ENCODE results near the gene ITLN2. TPM values are rescaled to one million over a fixed set of nuclear protein-coding genes. Genes with fewer than 3 reads are reported as not detected.

ITLN2 gene
- total RNA-seq, 3 donors from 2014 or later, result 10.7 TPM; not detected in 2

DNA sequence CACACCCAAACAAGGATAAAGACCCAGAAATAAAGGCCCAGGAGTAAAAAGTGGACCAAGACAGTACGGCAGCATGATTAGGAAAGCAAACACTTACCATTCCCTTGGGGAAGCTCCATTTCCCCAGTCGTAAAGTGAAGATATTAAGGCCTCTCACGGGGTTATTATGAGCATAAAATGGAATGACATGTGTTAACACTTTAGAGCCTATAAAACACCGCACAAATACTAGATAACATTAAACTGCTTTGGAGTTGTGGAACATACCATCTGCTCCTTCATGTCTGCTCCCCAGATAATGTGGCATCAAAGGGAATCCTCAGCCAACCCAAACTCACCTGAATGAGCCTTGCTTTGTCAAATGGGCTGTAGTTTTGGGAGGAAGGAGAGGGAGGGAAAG lies 8.9 kb upstream of the ITLN2 start:
- Histone ChIP-seq H3K27me3 (no peaks in the 10 kb centered on the region), H3K36me3 (no peaks in the 10 kb centered on the region), H3K4me1 (no peaks in the 10 kb centered on the region), H3K4me3 (no peak overlapping the region), H3K27ac (no peak overlapping the region), H3K9me3 (no peaks in the 10 kb centered on the region)
- intact Hi-C loops (cut with DNase I; ENCODE audit: low total_unique reads), result loop anchor here (2.0 kb wide), 1 partner anchor 39 kb away; no protein-coding TSS in a partner anchor
- TF ChIP-seq, protein P1, sequence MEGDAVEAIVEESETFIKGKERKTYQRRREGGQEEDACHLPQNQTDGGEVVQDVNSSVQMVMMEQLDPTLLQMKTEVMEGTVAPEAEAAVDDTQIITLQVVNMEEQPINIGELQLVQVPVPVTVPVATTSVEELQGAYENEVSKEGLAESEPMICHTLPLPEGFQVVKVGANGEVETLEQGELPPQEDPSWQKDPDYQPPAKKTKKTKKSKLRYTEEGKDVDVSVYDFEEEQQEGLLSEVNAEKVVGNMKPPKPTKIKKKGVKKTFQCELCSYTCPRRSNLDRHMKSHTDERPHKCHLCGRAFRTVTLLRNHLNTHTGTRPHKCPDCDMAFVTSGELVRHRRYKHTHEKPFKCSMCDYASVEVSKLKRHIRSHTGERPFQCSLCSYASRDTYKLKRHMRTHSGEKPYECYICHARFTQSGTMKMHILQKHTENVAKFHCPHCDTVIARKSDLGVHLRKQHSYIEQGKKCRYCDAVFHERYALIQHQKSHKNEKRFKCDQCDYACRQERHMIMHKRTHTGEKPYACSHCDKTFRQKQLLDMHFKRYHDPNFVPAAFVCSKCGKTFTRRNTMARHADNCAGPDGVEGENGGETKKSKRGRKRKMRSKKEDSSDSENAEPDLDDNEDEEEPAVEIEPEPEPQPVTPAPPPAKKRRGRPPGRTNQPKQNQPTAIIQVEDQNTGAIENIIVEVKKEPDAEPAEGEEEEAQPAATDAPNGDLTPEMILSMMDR (IDR thresholded peaks at IDR 0.05), result no peak
- TF ChIP-seq POLR2AphosphoS5 (IDR thresholded peaks at IDR 0.05), result no peak
- no peak for TF ChIP-seq POLR2A (IDR thresholded peaks at IDR 0.05)
- no peak for DNase-seq (ENCODE audit: low spot score in 2 of 2)

DNA sequence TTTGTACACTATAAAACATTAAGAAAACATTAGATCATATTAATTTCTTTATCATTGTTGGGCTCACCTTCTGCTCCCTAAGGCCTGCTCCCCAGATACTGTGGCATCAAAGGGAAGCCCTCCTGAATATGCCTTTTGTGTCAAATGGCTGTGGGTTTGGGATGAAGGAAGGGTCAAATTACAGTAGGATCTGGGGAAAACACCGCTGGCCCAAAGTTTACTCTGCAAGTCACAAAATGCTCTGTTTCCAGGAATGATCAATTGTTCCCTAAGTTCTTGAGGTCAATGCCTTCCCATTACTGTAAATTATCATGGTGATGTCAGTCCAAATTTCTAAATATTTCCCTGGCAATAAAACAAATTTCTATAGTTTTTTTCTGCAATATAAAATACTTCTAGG lies 6.8 kb upstream of the ITLN2 start:
- TF ChIP-seq POLR2A (IDR thresholded peaks at IDR 0.05) (no peak), POLR2AphosphoS5 (IDR thresholded peaks at IDR 0.05) (no peak)
- TF ChIP-seq, protein P1 (IDR thresholded peaks at IDR 0.05), result no peak
- H3K4me1 ChIP-seq, result no peaks in the 10 kb centered on the region
- no peak overlapping the region for H3K27ac ChIP-seq
- intact Hi-C loops (cut with DNase I; ENCODE audit: low total_unique reads), result no loop called here
- H3K27me3 ChIP-seq, result no peaks in the 10 kb centered on the region
- no peaks in the 10 kb centered on the region for H3K36me3 ChIP-seq
- DNase-seq (ENCODE audit: low spot score in 2 of 2), result no peak
- no peak overlapping the region for H3K4me3 ChIP-seq
- H3K9me3 ChIP-seq, result no peaks in the 10 kb centered on the region

- Histone ChIP-seq H3K9me3 (no peaks in the 10 kb centered on the region), H3K36me3 (no peaks in the 10 kb centered on the region), H3K4me3 (no peak overlapping the region), H3K27ac (no peak overlapping the region), H3K4me1 (no peaks in the 10 kb centered on the region), H3K27me3 (no peaks in the 10 kb centered on the region)
- intact Hi-C loops (cut with DNase I; ENCODE audit: low total_unique reads), result no loop called here
- no peak for DNase-seq (ENCODE audit: low spot score in 2 of 2)
- TF ChIP-seq POLR2A (IDR thresholded peaks at IDR 0.05) (no peak), POLR2AphosphoS5 (IDR thresholded peaks at IDR 0.05) (no peak)
- TF ChIP-seq, protein P1 (IDR thresholded peaks at IDR 0.05), result no peak
Measured at GRCh38 chr1:160956966-160957365, 2.4 kb upstream of the ITLN2 start.

- intact Hi-C loops (cut with DNase I; ENCODE audit: low total_unique reads), result no loop called here
- Histone ChIP-seq H3K27ac (no peak overlapping the region), H3K36me3 (no peaks in the 10 kb centered on the region), H3K27me3 (no peaks in the 10 kb centered on the region), H3K4me1 (no peaks in the 10 kb centered on the region), H3K4me3 (no peak overlapping the region), H3K9me3 (no peaks in the 10 kb centered on the region)
- DNase-seq (ENCODE audit: low spot score in 2 of 2), result peak in 1 of 2 donors; percentile 36
- TF ChIP-seq, protein P1 (IDR thresholded peaks at IDR 0.05), result no peak
- no peak for TF ChIP-seq POLR2A (IDR thresholded peaks at IDR 0.05)
- TF ChIP-seq POLR2AphosphoS5 (IDR thresholded peaks at IDR 0.05), result no peak
Measured at GRCh38 chr1:160953030-160953429, 1.6 kb downstream of the ITLN2 start.

GRCh38 chr1:160952129-160952510 lies 2.5 kb downstream of the ITLN2 start:
- H3K27me3 ChIP-seq, result no peaks in the 10 kb centered on the region
- peak overlapping the region in 1 of 2 donors; percentile 29 for H3K27ac ChIP-seq
- H3K4me3 ChIP-seq, result peak overlapping the region in 1 of 3 donors; percentile 12
- TF ChIP-seq, protein P1 (IDR thresholded peaks at IDR 0.05), result no peak
- TF ChIP-seq POLR2A (IDR thresholded peaks at IDR 0.05), result no peak
- TF ChIP-seq POLR2AphosphoS5 (IDR thresholded peaks at IDR 0.05), result no peak
- intact Hi-C loops (cut with DNase I; ENCODE audit: low total_unique reads), result no loop called here
- no peaks in the 10 kb centered on the region for H3K36me3 ChIP-seq
- H3K9me3 ChIP-seq, result no peaks in the 10 kb centered on the region
- H3K4me1 ChIP-seq, result no peaks in the 10 kb centered on the region
- DNase-seq (ENCODE audit: low spot score in 2 of 2), result peak in 1 of 2 donors; percentile 49
